ENCODE data around the gene FAM3B.

FAM3B gene

DNA sequence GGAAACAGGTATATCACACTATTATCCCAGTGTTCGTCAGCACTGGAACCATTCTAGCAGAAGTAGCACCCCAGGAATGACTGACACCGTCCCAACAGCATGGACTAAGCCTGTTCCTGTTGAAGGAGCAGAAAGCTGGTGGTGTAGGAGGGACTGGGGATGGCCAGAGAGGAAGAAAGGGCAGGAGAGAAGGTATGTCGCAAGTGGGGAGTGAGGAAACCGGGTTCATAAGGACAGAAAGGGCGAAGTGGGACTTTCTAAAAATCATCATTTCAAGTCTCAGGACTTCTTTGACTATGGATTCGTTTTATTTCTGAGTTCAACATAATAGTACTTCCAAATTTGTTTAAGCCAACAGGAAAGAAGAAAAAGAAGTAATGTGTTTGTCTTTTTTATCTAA, 89.7 kb downstream of the FAM3B start:
- no peak overlapping the region for H3K4me3 ChIP-seq (ENCODE audit: insufficient read depth, low read depth, low read length, poor library complexity, severe bottlenecking)
- H3K27ac ChIP-seq (ENCODE audit: insufficient read depth, low read length, poor library complexity, severe bottlenecking): no peak overlapping the region
- H3K36me3 ChIP-seq (ENCODE audit: control insufficient read depth, insufficient read depth, low read length): peaks cover 71% of the 10 kb centered on the region
- no peaks in the 10 kb centered on the region for H3K4me1 ChIP-seq (ENCODE audit: control insufficient read depth, insufficient read depth, low read length, poor library complexity, severe bottlenecking)
- H3K27me3 ChIP-seq (replicated peaks; ENCODE audit: control insufficient read depth, insufficient read depth, low read length, poor library complexity, severe bottlenecking): no peaks in the 10 kb centered on the region
- no peaks in the 10 kb centered on the region for H3K9me3 ChIP-seq (ENCODE audit: control insufficient read depth, low read length)
- DNase-seq: no peak

All from effector memory CD4-positive, alpha-beta T cell (primary cell).